HG03520 (cell line): Measurements from ENCODE around the gene CEP70.
"Not testable (repeated sequence)": the region's sequence is repeated elsewhere in the genome, so short reads cannot be mapped to it uniquely, and the experiment has no call there.

Experiments used
- ATAC-seq: cut with Tn5 transposase; IDR thresholded peaks from one replicate; pipeline ENCODE4 v1.9.1; 2021; ENCODE audit warnings: mild to moderate bottlenecking, moderate library complexity; ENCODE audit not compliant: unreplicated experiment

Gene CEP70

DNA sequence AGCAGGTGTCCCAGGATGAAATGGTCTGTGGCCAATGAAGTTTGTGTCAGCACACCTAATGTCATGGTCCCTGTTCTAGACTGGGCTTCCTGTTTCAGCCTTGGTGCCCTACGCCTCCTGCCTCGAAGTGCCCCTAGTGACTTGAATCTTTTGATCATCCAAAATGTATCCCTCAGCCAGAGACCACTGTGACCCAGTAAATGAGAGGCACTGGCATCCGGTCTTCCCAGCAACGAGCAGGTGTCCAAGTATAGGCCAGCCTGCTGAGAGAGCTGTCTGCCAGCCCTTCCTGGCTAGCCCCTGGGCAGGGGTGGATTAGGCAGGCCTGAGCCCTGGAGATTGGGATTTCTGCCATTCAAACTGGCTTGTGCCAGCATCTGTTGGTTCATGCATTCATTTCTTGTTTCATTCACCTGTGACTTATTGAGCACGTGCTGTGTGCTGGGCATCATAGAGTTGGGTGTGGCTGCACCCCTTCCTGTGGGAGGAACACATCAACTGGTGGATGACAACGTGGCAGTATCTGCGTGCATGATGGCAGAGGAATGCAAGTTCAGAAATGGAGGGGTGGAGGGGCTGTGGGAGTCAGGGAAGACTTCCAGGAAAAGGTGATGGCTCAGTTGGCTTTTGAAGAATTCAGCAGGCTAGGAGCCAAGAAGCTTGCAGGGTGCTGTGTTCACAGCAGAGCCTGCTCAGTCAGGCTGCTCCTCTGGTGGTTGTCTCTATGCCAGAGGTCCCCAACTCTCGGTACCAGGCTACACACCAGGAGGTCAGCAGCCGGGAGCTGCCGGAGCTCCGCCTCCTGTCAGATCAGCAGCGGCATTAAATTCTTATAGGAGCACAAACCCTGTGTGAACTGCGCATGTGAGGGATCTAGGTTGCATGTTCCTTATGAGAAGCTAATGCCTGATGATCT lies 138.0 kb downstream of the CEP70 start:
- ATAC-seq = no peak

DNA sequence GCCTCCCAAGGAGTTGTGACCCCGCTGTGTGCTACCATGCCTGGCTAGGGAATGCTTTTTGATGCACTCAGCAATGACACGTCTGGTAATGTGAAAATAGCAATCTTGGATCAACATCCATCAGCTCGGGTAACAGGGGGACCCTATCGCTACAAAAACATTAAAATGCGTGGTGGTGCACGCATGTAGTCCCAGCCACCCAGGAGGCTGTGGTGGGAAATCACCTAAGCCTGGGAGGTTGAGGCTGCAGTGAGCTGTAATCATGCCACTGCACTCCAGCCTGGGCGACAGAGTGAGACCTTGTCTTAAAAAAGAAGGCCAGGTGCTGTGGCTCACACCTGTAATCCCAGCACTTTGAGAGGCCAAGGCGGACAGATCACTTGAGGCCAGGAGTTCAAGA lies 140.1 kb downstream of the CEP70 start:
- ATAC-seq = not testable (repeated sequence)

DNA sequence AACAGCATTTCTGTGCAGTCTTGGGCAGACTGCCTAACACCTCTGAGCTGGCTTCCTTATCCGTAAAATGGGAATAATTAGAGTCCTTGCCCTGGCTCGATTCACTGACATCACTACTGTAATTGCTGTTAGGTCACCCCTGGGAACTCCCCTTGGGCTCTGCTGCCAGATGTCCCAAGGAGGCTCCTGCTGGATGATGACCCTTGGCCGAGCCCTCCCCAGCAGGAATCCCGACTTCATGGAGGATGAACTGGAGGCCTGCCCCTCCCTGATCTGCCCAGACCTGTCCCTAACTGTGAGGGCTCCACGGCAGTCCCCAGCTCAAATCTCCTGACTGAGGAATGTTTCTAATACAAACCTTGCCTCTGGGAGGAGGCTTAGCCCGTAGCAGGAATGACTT lies 141.6 kb downstream of the CEP70 start:
- ATAC-seq = no peak

DNA sequence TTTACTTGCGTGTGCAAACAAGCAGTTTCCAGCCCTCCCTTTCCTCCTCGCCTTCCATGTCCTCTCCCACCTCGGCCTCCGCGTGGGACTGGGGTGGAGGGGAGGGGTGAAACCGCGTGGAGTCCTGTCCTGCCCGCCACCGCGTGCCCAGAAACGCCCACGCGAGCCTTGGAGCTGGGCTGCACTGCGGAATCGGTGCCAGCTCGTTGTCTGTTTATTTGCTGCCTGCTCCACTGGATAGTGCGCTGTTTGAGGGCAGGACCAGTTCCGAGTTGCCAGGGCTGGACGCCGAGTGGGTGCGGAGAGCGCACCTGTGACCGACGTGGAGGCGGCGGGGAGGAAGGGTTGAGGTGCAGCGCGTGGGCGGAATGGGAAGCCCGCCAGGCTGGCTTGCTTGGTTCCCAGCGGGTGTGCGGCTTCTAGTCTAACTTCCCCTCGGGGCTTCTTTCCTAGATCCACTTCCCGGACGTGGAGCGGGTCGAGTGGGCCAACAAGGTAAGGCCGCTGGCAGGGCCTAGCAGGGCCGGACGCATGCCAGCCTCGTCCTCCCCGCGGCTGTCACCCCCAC lies 142.4 kb downstream of the CEP70 start:
- no peak for ATAC-seq

DNA sequence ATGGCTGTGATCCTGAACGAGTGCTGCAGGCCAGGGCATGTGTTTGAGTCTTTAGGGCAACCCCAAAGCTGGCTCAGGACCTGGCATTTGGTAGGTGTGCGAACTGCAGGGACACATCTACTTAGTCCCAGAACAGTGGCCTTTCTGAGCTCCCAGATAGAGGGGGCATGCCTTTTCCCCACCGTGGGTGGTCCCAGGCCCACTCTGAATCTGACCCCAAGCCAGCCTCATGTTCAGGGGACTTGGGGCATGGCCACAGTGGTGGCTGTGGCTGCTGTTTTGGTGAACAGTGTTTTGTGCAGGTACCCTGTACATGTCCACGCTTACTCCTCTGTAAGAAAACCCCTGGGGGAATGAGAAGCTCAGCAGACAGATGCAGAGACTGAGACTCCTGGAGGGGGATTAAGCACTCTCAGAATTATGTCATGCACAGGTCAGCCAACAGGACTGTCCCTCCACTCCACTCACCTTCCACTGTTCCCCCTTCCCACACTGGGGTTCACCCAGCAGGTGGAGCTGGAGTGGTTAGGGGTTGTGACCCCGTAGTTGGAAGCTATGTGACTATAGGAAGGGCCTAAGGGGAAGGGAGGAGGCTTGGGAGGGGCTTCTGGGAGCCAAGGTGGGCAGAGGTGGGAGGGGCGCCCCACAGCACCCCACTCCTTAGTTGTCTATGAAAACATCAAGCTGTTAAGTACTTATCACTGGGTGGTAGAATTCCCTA lies 143.2 kb downstream of the CEP70 start:
- ATAC-seq = no peak

DNA sequence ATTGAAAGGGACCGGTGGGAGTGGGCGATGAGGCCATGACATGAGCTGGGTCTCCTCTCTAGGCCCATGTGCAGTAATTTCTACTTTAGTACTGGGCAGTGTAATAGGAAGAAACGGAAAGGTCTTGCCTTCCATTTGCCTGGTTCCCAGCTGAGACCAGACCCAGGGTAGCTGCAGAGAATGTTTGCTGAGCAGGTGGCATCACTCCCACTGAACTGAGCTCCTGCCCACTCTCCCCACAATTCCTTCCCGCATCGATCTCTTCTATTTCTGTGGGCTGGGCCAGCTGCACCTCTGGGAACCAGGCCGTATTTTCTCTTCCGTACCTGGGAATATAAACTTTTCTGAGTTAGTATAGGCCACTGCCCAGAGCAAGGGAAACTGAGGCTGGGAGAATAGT lies 143.9 kb downstream of the CEP70 start:
- ATAC-seq = no peak

DNA sequence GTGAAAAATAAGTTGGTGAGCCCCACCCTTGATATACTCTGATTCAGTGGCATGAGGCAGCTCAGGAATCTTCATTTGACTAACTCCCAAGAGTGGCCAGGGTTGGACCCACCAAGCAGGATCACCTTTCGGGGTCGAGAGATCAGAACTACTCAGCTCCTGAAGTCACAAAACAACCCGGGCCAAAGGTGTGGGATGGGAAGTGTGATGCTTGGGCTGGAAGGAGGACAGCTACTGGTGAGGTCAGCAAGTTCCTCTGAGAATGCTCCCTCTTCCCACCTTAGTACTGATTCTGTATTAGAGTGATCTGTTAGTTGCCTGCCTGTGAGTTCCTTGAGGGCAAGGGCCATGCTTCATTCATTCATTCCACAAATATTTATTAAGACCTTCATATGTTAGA lies 144.6 kb downstream of the CEP70 start:
- ATAC-seq = no peak

DNA sequence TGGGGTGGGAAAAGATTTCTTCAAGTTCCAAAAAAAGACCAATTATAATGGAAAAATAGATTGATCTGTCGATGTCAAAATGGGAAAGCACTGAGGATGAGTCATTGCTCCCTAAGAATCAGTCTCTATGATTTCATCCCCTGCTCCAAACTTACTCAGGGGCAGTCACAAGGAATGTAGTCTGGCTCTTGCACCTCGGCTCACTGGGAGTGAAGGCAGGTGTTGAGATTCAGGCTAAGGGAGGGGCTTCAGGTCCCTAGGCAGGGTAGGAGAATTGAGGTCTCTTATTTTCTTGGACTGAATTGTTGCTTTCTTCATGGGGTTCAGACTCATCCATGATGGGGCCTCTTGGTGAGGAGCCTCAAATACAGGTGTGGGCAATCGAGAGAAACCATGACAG lies 145.4 kb downstream of the CEP70 start:
- ATAC-seq = no peak

DNA sequence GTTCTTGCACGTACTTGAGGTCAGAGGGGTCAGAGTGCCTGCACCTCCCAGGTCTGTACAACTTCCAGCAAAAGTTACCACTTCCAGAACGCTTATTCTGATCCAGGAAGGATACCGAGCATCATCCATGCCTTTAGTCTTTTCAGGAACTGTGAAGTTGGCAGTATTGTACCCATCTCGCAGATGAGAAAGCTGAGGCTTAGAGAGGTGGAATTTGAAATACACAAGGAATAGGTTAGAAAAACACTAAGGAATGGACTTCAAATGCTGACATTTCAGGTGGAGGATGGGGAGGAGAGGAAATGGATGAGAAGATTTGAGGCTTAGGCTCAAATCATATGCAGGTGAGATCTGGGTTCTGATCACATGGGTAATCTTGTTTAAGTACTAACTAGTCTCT lies 148.4 kb downstream of the CEP70 start:
- no peak for ATAC-seq

DNA sequence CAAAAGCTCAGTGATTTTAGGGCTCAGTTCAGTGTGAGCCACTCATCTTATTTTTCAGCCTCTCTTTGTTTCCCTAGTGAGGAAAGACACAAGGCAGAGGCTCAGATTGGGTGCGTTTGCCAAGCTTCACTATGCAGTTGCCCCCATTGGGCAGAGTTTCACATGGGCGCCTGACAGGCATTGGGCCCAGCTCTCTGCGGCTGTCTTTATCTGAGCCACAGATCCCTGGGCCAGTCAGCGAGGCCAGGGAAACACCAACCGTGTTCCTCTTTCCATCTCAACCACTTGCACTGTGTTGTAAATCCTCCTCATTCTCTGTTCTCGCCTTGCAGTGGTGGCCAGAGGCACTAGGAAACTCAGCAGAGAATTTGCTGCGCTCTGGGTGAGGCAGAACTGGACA lies 148.8 kb downstream of the CEP70 start:
- no peak for ATAC-seq
